HepG2 (cell line): ENCODE measurements around the gene SERTAD2. TPM values are rescaled to one million over a fixed set of nuclear protein-coding genes. Genes with fewer than 3 reads are reported as not detected.
A peak's percentile ranks its signal among the peaks of the same experiment; 100 is the strongest.

Experiments used
- ARID3A ChIP-seq: IDR thresholded peaks from 2 replicates; pipeline ENCODE4 v1.6.1; 2012; ENCODE audit warnings: low read depth, low read length, improper control_type of control experiment
- CAMTA2 ChIP-seq: sonication (generic); formaldehyde crosslinking; IDR thresholded peaks from 2 replicates; pipeline ENCODE4 v1.4.0; 2020; ENCODE audit warnings: mild to moderate bottlenecking, missing genetic modification reagents, borderline replicate concordance
- DNMT3B ChIP-seq: conservative IDR thresholded peaks from 2 replicates; pipeline ENCODE4 v1.6.1; 2016; ENCODE audit warnings: missing biosample characterization, control low read depth
- FOXM1 ChIP-seq: sonication (generic); formaldehyde crosslinking; IDR thresholded peaks from 2 replicates; pipeline ENCODE4 v1.5.0; 2020; ENCODE audit warnings: missing genetic modification reagents
- KDM6A ChIP-seq: IDR thresholded peaks from 2 replicates; pipeline ENCODE4 v1.6.1; 2016; ENCODE audit warnings: low read depth
- KLF16 ChIP-seq, 2 experiments: sonication (generic) in 1 of 2; formaldehyde crosslinking in 1 of 2; IDR thresholded peaks; 2 replicates each; pipeline versions ENCODE4 v1.6.1 to v1.8.0; 2016 to 2023; ENCODE audit warnings: missing genetic modification reagents in 2 of 2, missing compliant biosample characterization in 1 of 2
- MLXIP ChIP-seq: sonication (generic); formaldehyde crosslinking; IDR thresholded peaks from 2 replicates; pipeline ENCODE4 v1.9.0; 2021; ENCODE audit warnings: missing genetic modification reagents, borderline replicate concordance
- SP4 ChIP-seq: sonication (generic); formaldehyde crosslinking; IDR thresholded peaks from 2 replicates; pipeline ENCODE4 v1.8.1; 2023; ENCODE audit warnings: mild to moderate bottlenecking, missing genetic modification reagents
- ZBTB44 ChIP-seq: sonication (generic); formaldehyde crosslinking; IDR thresholded peaks from 2 replicates; pipeline ENCODE4 v1.4.0; 2020; ENCODE audit warnings: missing genetic modification reagents
- ZNF24 ChIP-seq: fragments of 450-650 bp; IDR thresholded peaks from 2 replicates; pipeline ENCODE4 v1.6.1; 2017; ENCODE audit warnings: antibody characterized with exemption, mild to moderate bottlenecking
- ZNF354B ChIP-seq: sonication (generic); formaldehyde crosslinking; IDR thresholded peaks from 2 replicates; pipeline ENCODE4 v1.8.0; 2022; ENCODE audit warnings: mild to moderate bottlenecking, missing genetic modification reagents
- ZNF552 ChIP-seq: sonication (generic); formaldehyde crosslinking; IDR thresholded peaks from 2 replicates; pipeline ENCODE4 v1.9.0; 2022; ENCODE audit warnings: missing genetic modification reagents, mild to moderate bottlenecking, borderline replicate concordance
- polyA plus RNA-seq, 8 experiments: library from polyadenylated mRNA; depleted of rRNA in 3 of 8; stranded (reverse) in 7 of 8; unstranded in 1 of 8; fragments of >200 nt; fragmentation: Illumina TruSeq in 4 of 8; extraction: Trizol in 4 of 8; gene quantifications; 2 replicates each; pipeline versions ENCODE4 v1.2.1 to v1.2.3, GENCODE V29; 2011 to 2016; ENCODE audit warnings: low read depth in 4 of 8, missing spikeins in 1 of 8, mixed read lengths in 1 of 8; ENCODE audit not compliant: insufficient read depth in 1 of 8
- total RNA-seq, 5 experiments: library from RNA; depleted of rRNA; stranded (reverse); fragments of >200 nt; fragmentation: Illumina TruSeq; extraction: Trizol; gene quantifications; 2 replicates each; pipeline ENCODE4 v1.2.3, GENCODE V29; 2016; ENCODE audit warnings: low read depth in 1 of 5
- TF ChIP-seq, protein P1 (sequence below): sonication (generic); formaldehyde crosslinking; conservative IDR thresholded peaks from 2 replicates; pipeline ENCODE4 v1.4.0; 2020; ENCODE audit warnings: mild to moderate bottlenecking, missing genetic modification reagents, moderate library complexity
- TF ChIP-seq, protein P2 (sequence below): sonication (generic); formaldehyde crosslinking; IDR thresholded peaks from 2 replicates; pipeline ENCODE4 v1.9.0; 2021; ENCODE audit warnings: missing genetic modification reagents, borderline replicate concordance

SERTAD2 gene
- total and polyA plus RNA-seq, 2 of the 13 experiments (the other 11 are each of a cell fraction or from before 2014, with no cell fraction given): 6.7 to 22.6 TPM

DNA sequence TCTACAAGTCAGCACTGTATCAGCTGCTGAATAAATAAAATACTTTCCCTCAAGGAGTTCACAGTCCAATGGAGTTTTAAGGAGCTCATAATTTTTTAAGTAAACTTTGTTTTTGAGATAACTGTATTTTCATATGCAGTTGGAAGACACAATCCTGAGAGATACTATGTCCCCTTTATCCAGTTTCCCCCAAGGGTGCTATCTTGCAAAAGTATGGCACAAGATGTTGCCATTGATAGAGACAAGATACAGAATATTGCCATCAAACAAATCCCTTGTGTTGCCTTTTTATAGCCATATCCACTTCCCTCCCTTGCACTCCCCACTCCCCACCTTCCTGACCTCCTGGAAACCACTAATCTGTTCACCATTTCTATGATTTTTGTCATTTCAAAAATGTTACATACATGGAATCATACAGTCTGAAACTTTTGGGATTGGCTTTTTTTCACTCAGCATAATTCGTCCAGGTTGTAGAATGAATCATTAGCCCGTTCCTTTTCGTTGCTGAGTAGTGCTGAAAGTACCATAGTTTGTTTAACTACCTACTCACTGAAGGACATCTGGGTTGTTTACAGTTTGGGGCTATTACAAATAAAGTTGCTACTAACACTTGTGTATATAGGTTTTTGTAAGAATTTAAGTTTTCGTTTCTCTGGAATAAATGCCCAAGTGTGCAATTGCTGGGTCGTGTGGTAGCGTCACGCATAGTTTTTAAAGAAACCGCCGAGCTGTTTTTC lies 30.2 kb upstream of the SERTAD2 start (continued):
- no peak for TF ChIP-seq MLXIP
- no peak for TF ChIP-seq KDM6A (CRISPR knock-in tag)
- no peak for TF ChIP-seq KLF16 (CRISPR knock-in tag; IDR thresholded peaks at IDR 0.05)
- no peak for TF ChIP-seq ARID3A
- no peak for TF ChIP-seq DNMT3B (CRISPR knock-in tag)
- no peak for TF ChIP-seq ZNF24
- TF ChIP-seq ZBTB44: no peak
- no peak for TF ChIP-seq CAMTA2
- TF ChIP-seq, protein P1, sequence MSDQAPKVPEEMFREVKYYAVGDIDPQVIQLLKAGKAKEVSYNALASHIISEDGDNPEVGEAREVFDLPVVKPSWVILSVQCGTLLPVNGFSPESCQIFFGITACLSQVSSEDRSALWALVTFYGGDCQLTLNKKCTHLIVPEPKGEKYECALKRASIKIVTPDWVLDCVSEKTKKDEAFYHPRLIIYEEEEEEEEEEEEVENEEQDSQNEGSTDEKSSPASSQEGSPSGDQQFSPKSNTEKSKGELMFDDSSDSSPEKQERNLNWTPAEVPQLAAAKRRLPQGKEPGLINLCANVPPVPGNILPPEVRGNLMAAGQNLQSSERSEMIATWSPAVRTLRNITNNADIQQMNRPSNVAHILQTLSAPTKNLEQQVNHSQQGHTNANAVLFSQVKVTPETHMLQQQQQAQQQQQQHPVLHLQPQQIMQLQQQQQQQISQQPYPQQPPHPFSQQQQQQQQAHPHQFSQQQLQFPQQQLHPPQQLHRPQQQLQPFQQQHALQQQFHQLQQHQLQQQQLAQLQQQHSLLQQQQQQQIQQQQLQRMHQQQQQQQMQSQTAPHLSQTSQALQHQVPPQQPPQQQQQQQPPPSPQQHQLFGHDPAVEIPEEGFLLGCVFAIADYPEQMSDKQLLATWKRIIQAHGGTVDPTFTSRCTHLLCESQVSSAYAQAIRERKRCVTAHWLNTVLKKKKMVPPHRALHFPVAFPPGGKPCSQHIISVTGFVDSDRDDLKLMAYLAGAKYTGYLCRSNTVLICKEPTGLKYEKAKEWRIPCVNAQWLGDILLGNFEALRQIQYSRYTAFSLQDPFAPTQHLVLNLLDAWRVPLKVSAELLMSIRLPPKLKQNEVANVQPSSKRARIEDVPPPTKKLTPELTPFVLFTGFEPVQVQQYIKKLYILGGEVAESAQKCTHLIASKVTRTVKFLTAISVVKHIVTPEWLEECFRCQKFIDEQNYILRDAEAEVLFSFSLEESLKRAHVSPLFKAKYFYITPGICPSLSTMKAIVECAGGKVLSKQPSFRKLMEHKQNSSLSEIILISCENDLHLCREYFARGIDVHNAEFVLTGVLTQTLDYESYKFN (CRISPR knock-in tag): peak; percentile 43
- TF ChIP-seq FOXM1 (CRISPR knock-in tag): no peak
- no peak for TF ChIP-seq ZNF552 (CRISPR knock-in tag)
- TF ChIP-seq, protein P2, sequence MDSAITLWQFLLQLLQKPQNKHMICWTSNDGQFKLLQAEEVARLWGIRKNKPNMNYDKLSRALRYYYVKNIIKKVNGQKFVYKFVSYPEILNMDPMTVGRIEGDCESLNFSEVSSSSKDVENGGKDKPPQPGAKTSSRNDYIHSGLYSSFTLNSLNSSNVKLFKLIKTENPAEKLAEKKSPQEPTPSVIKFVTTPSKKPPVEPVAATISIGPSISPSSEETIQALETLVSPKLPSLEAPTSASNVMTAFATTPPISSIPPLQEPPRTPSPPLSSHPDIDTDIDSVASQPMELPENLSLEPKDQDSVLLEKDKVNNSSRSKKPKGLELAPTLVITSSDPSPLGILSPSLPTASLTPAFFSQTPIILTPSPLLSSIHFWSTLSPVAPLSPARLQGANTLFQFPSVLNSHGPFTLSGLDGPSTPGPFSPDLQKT (CRISPR knock-in tag): no peak
- TF ChIP-seq SP4 (CRISPR knock-in tag): no peak
- no peak for TF ChIP-seq ZNF354B (CRISPR knock-in tag)
